Measurements from ENCODE around the gene TMIGD2.
"Not testable (repeated sequence)": the region's sequence is repeated elsewhere in the genome, so short reads cannot be mapped to it uniquely, and the experiment has no call there.

The TMIGD2 gene

GRCh38 chr19:4302243-4302640, at the start of gene TMIGD2:
Gene TMIGD2 (minus strand): TSS chr19:4302389. CDS start chr19:4302385, 4 bp downstream.
- no peak for DNase-seq (ENCODE audit: low read depth)

GRCh38 chr19:4350726-4351125, 48.5 kb upstream of the TMIGD2 start:
- no peak for DNase-seq (ENCODE audit: low read depth)

- DNase-seq (ENCODE audit: low read depth): no peak
These were observed 47.9 kb upstream of the TMIGD2 start for GRCh38 chr19:4350111-4350510.

- DNase-seq (ENCODE audit: low read depth): not testable (repeated sequence)
These were observed 47.0 kb upstream of the TMIGD2 start for GRCh38 chr19:4349225-4349624.

- DNase-seq (ENCODE audit: low read depth): no peak
These were observed 45.3 kb upstream of the TMIGD2 start for GRCh38 chr19:4347521-4347920.

- DNase-seq (ENCODE audit: low read depth): no peak
These were observed 43.8 kb upstream of the TMIGD2 start for GRCh38 chr19:4346020-4346383.

- no peak for DNase-seq (ENCODE audit: low read depth)
These were observed 43.3 kb upstream of the TMIGD2 start for GRCh38 chr19:4345342-4346019.

GRCh38 chr19:4343370-4344307, 41.5 kb upstream of the TMIGD2 start, which contains the start of gene MPND:
Gene MPND (plus strand): TSS chr19:4343562. CDS start chr19:4343594, 32 bp downstream.
- peak; percentile 45 for DNase-seq (ENCODE audit: low read depth)

GRCh38 chr19:4342615-4343369, 40.6 kb upstream of the TMIGD2 start:
- DNase-seq (ENCODE audit: low read depth): peak; percentile 100

GRCh38 chr19:4342314-4342614, 40.1 kb upstream of the TMIGD2 start:
- no peak for DNase-seq (ENCODE audit: low read depth)

GRCh38 chr19:4338441-4339355, 36.5 kb upstream of the TMIGD2 start, which contains the start of gene STAP2:
Gene STAP2 (minus strand): TSS chr19:4338827. CDS start chr19:4338753, 74 bp downstream.
- DNase-seq (ENCODE audit: low read depth): no peak

GRCh38 chr19:4337906-4338440, 35.8 kb upstream of the TMIGD2 start:
- DNase-seq (ENCODE audit: low read depth): no peak

GRCh38 chr19:4334929-4335570, 32.9 kb upstream of the TMIGD2 start:
- no peak for DNase-seq (ENCODE audit: low read depth)

GRCh38 chr19:4329858-4330257, 27.7 kb upstream of the TMIGD2 start:
- DNase-seq (ENCODE audit: low read depth): no peak

- not testable (repeated sequence) for DNase-seq (ENCODE audit: low read depth)
These were observed 26.9 kb upstream of the TMIGD2 start for GRCh38 chr19:4328991-4329681.

GRCh38 chr19:4328243-4328990, 26.2 kb upstream of the TMIGD2 start:
- DNase-seq (ENCODE audit: low read depth): no peak

GRCh38 chr19:4327877-4328242, 25.7 kb upstream of the TMIGD2 start:
- DNase-seq (ENCODE audit: low read depth): no peak

GRCh38 chr19:4327252-4327876, 25.2 kb upstream of the TMIGD2 start:
- DNase-seq (ENCODE audit: low read depth): no peak

GRCh38 chr19:4326837-4327251, 24.7 kb upstream of the TMIGD2 start:
- no peak for DNase-seq (ENCODE audit: low read depth)
